Measurements from ENCODE around the gene PLCB1.
"Not testable (repeated sequence)": the region's sequence is repeated elsewhere in the genome, so short reads cannot be mapped to it uniquely, and the experiment has no call there.

The PLCB1 gene

DNA sequence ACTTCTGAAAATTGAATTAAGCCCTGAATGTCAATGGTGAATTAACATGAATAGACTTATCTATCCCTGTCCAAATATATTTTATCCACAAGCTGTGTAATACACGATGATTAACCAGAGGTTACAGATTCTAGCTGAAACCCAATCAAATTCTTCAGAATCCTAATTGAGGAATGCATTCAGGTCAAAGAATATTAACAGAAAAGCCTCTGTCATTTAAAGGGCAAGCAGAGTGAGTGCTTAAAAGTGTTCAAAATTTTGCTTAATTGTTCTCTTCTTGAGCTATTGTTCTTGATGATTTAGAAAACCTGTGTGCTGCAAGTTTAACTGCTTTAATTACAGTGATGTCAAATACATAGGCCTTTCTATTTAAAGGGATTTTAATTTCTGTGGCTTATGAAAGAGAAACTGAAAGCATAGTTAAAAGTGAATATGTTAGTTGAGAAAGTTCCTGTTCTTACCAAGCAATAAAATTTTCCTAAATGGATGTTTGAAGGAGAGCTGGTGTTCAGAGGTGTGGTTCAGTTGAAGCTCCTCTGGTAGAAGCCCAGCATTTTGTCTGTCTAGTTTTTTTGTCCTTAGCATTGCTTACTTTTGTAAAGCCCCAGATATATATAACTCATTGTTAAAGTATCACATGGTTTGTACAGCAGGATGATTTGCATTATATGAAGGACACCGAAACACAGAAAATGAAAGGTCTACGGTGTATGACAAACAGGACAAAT is 470.5 kb downstream of the PLCB1 start:
- peak; percentile 60 for DNase-seq (ENCODE audit: low spot score)

DNA sequence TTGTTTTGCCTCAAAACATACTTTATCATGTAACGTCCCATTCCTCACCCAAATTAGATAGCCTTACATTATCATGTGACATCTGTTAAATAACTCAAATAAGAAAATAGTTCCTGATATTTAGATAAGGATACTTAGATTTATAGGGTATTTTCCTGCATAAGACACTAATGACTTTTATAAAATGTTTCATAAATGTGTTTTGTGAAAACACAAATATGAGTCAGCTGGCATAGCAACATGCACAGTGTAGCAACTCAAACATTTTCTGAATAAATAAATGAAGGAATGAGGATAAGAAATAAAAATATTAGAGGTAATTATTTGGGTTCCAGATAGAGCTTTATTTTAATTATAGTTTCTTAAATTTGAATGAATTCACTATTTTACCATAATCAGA is 476.4 kb downstream of the PLCB1 start:
- no peak for DNase-seq (ENCODE audit: low spot score)

DNA sequence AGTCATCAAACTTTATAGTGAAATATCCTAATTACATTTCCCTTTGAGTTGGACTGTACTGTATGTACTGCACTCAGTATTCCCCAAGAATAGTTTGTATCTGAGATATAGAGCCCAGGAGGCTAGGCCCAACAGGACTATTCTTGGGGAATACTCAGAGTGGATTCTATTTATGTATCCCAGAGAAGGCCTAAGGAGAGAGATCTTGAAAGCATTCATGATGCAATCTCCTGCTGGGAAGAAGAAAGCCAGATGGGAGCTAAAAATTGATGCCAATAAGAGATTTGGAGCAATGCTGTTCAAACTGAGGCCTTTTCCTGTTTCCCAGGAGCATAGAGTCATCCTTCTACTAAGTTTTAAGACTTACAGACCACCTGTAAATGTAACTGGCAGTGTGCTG is 484.7 kb downstream of the PLCB1 start:
- no peak for DNase-seq (ENCODE audit: low spot score)

DNA sequence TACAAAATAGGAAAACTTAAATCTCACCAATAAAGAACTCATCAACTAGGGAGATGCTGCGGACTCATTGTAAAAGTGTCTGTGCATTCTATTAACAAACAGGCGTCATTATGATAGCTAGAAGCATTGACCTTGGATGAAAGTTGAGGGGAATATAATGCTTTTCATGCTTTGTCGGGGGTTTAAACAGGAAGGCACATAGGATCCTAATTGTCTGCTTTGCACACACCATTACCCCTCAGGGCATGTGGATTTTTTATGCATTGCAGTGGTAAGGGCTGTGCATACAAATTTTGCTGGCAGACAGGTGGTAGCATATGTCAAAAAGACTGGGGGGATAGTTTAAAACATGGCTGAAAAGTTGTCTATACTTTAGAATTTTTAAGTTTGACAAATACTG is 488.9 kb downstream of the PLCB1 start:
- DNase-seq (ENCODE audit: low spot score), result no peak

DNA sequence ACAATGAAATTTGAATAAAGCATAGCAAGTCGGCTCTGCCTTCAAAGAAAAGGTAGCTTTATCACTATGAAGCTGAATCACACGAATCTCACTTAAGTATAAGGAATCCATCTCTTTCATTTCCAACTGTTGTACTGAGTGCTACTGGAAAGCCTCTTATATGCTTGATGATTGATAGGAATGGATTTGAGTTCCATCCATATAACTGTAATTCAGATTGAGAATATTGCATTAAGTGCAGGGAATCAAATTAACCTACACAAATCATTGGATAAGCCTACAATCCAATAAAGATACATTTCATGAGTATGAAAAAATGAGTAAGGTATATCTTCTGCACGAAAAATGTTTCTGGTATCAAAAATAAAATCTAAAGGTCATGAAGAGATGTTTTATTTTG is 492.0 kb downstream of the PLCB1 start:
- DNase-seq (ENCODE audit: low spot score), result no peak

DNA sequence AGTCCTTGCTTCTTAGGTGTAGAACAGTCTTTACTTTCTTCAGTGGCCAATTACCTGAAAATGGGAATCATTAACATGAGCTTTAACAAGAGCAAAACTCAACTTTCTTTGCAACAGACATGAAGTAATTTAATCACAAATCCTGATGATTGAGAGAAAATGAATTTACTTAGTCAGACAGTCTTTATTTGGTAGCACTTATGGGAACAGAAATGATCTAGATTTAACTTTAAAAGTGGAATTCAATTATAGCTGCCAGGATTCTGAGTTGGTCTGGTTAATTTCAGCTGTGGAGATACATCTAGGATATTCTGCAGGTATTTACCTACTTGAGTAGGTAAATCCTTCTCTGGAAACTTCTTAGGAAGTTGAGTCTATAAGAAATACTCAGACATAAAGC is 492.6 kb downstream of the PLCB1 start:
- no peak for DNase-seq (ENCODE audit: low spot score)

DNA sequence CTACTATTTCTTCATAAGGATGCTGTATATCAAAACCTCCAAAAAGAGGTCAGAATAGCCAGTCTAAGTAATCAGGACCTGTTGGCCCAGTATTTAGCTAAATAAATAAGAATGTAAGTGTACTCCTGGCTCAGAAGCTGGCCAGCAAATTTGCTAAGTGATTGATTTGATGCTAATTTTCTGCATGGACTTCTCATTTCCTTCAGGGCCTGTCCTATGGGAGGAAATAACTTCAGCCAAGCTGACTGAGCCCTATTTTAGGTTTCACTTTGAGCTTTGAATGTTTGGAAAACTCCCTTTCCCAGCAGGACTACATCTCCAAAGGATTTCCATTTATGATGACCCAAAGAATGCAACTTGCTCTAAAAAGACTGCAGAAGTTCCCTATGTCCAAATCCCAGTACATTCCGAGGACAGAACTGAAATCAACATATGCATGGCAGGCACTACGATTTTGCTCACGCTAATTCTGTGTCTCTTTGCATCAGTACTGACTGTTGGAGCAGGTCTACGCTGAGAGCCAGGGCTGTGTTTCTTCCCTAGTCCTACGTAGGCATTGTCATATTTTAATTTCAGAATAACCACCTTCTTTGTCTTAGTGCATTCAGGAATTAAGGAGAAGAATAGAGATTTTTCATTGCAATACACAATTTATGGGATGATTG is 495.4 kb downstream of the PLCB1 start:
- DNase-seq (ENCODE audit: low spot score), result no peak

DNA sequence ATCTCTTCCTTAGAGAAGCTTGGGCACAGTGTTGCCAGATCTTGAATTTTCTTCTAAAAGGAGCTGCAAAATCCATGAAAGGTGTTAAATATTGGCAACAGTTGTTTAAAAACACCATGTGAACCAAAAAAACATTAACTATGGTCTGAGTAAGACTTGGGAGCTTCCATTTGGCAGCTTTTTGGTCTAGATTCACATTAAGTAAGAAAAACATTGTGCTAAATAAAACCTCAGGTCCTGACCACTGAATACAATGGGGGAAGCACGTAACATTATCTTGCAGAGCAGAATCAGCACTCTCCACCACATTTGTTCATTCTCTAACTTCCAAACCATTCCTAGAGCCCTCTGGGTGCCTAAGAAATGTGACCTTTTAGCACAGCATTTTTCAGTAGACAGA is 499.2 kb downstream of the PLCB1 start:
- no peak for DNase-seq (ENCODE audit: low spot score)

DNA sequence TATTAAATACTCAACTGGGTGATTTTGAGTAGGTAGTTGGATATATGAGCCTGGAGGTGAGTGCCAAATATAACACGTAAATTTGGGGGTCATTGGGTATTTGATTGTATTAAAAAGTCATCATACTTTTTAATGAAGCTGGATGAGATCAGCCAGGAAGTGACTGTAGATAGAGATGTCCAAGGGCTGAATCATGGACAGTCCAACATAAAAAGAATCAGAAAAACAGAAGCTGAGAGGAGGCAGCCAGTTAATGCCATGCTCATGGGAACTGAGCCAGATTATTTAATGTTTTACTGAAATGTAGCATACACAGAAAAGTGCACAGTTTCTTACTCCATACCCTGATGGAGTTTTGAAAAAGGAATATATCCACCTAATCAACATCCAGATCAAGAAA is 501.3 kb downstream of the PLCB1 start:
- peak; percentile 75 for DNase-seq (ENCODE audit: low spot score)

DNA sequence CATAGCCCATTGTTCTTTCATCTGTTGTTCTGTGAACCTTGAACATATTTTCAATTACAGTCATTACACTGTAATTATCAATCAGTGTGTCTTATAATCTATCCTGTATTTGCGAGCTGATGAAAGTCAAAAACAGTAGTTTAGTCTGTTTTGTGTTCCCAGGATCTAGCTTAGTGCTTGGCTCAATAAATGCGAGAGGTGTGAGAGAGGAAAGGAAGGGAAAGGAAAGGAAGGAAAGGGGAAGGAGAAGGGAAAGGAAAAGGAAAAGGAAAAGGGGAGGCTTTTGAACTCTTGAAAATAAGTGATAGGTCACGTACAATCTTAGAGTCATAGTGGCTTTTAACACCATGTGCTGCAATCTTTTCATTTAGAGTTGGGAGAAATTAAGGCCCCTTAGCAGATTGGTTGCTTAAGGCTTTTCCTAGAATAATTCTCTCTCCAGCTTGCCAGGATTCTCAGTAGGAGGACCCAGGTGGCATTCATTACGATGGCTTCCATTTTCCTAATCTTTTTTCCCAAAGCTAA is 503.0 kb downstream of the PLCB1 start:
- no peak for DNase-seq (ENCODE audit: low spot score)

DNA sequence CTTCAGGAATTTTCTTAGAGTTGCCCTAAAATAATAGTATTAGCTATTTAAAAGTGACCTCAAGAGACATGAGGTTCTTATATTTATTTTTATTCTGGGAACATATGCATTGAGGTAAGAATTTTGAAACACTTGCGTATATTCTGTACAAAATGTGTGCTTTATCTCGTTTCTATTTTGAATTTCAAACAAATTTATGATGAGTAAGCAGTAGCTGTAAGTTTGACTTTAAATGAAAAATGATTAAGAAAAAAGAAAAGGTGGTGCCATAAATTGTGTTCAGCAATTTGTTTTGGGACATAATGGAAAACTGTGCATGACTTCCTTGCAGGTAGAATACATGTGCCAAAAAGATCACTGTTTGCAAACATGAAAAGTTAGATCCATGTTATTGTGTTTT is 503.8 kb downstream of the PLCB1 start:
- no peak for DNase-seq (ENCODE audit: low spot score)

DNA sequence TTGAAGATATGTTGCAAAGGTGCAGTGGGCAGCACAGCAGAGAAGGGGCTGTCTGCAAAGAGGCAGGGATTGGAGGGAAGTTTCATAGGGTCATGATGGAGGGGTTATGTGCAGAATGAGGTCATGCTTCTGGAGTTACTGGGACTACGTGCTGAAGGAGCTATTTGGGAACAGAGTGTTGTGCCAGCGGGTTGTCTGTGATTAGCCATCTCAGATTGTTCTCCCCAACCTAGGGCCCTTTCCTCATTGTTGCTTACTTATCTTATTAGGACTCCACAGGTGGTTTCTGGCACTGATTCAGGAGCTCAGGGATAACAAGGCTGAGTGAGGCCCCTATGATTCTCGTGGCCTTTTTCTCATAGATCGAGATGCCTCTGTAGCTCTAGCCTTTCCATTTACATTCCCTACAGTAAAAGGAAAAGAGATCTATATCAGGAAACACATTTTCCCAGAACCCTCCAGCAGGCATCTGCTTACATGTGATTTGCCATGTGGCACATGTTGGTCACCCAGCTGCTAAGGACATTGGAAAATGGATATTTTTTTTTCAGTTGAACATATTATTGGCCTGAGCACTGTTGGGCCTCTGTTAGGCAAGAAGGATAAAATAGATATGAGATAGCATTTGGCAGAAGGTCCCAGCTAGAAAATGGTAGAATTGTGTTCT is 507.2 kb downstream of the PLCB1 start:
- DNase-seq (ENCODE audit: low spot score), result no peak

DNA sequence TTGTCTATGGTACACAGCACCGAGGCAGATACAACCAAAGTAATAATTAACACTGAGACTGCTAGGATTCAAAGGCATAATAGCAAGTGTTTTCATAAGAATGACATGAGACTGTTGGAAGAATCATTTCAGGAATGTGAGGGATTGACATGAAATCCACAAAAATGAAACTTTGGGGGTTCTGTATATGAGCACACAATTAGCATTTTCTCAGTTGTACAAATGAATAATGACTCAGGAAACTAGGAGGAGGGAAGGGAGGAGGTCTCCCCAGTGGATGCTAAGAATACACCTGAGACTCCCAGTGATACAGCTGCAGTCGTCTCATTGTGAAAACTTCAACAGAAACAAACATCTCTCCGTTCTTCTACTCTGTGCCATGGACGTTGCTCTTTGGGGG is 508.4 kb downstream of the PLCB1 start:
- peak; percentile 30 for DNase-seq (ENCODE audit: low spot score)

DNA sequence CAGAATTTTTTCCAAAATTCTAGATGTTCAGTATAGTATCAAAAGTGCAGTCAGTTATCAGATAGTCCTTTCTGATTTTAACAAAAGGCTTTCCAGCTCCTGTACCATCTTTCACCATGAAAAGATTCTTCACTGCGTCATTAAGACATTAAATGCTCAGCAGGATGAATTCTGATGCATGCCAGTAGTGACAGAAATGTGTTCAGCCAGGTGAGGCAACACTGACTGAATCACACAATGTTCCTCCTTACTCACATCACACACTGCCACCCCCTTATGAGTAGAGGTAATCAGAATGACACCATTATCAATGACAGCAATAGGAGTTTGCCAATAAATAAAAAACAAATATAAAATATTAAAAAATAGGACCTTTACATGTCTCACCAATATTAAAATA is 510.2 kb downstream of the PLCB1 start:
- peak; percentile 47 for DNase-seq (ENCODE audit: low spot score)

DNA sequence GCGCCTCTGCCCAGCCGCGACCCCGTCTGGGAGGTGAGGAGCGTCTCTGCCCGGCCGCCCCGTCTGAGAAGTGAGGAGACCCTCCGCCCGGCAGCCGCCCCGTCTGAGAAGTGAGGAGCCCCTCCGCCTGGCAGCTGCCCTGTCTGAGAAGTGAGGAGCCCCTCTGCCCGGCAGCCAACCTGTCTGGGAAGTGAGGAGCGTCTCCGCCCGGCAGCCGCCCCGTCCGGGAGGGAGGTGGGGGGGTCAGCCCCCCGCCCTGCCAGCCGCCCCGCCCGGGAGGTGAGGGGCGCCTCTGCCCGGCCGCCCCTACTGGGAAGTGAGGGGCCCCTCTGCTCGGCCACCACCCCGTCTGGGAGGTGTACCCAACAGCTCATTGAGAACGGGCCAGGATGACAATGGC is 512.4 kb downstream of the PLCB1 start:
- DNase-seq (ENCODE audit: low spot score), result not testable (repeated sequence)

DNA sequence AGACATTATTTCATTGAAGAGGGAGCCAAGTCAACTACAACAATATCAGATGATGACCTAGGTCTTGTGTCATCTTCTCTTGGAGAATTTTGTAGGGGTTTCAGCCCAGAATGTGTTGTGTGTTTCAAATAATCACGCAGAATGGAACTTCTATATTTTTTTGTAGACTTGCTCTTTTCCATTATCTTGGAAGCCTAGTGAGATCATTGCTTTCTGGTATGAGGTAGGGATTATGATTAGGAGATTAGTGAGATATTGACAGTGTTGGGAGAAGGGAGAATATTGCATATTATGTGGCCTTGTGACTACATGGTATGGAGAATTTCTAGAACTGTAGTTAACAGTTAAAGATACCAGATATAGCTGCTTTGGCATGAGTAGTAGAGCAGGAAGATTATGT is 513.3 kb downstream of the PLCB1 start:
- DNase-seq (ENCODE audit: low spot score), result no peak

DNA sequence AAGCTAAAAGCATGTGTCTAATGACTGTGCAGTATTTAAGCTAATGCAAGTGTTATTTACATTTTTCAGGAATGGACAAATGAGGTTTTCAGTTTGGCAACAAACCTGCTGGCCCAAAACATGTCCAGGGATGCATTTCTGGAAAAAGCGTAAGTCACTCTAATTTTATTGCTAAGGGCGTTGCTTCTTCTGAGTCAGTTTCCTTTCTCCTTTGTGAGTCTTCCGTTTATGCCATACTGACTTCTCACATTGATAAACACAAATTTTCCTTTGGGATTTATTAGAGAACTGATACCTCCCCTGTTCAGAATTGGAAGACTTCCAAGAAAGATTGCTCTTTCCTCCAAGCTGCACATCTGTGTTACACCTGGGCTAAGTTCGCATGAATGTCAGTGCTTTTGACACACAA is 514.0 kb downstream of the PLCB1 start:
- DNase-seq (ENCODE audit: low spot score), result peak; percentile 13

DNA sequence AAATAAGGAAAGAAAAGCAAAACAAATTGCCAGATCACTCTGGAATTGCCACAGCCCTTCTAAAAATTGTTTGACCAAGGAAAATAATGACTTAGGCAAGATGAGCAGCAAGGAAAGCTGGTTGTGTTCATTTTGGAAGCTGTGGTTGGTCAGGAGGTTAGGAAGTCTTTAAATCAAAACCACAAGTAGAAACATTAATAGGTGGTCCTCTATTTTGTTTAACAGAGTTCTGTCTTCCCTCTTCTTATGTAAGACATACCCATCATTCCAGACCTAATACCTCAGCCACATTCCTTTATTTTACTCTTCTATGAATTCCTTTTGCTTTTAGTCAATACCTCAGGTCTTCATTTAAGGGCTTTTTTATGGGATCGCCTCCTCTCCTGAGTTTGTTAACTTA is 514.6 kb downstream of the PLCB1 start:
- DNase-seq (ENCODE audit: low spot score), result peak; percentile 91

DNA sequence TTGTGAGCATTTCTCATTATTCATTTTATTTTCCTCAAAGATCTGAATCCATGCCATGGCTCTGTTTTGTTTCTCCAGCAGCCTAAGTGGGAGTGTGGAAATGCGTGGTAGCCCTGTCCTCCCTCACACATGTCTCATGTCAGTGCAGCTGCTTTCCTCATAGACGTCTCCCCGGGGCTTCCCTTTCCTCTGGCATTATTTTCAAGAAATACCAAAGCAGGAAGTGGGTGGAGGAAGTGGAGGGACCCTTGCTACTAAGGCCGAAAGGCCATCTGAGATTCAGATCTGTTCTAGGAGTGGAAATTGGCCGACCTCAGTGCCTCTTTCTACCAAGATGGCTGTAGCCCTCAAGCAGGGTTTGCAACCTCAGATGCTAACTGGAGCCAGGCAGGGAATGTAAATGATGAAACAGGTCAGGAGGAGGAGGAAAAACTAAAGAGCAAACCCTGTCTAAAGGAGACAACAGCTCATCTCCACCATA is 515.9 kb downstream of the PLCB1 start:
- no peak for DNase-seq (ENCODE audit: low spot score)

DNA sequence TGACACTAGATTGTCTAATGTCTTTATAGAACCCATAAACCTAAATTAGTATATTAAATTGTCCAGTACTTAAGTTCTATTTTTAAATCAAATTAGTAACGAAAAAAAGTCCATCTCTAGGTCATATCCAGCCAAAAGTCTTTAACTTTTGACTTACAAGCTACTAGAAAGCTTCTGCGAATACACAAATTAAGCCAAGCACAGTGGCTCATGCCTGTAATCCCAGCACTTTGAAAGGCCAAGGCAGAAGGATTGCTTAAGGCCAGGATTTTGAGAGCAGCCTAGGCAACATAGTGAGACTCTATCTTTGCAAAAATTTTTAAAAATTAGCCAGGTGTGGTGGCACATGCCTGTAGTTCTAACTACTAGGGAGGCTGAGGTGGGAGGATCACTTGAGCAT is 516.4 kb downstream of the PLCB1 start:
- no peak for DNase-seq (ENCODE audit: low spot score)

DNA sequence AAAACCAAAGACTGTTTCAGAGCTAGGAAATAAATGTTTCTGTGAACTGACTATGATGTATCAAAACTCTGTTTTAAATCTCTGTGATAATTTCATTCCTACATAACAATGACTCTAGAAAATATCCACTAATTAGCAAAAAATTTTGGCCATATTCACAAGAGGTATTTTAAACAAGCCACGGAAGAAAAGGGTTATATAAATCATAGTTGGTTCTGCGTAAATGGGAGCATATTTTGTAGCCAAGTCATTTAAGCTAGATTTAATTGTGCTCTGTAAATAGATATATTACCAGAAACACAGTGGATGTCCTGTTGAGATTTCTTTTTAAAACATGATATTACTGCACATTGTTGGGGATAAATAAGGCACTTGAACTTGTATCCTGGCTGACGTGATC is 520.3 kb downstream of the PLCB1 start:
- DNase-seq (ENCODE audit: low spot score), result no peak

DNA sequence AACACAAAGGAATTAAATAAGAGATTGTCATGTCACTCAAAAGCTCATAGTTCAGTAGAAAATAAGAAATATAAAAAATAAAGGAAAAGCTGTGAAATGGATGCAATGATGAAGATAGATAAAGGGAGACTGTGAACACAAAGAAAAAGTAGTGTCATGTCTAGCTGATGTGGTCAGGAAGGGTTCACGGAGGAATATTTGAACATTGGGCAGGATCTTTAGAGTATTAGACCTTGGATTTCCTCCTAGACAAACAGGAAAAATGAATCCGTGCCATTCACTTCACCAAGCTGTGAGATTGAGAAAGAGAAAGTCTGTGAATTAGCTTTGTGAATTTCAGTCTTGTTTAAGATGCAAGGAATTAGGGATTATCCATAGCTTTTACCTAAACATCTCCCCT is 522.4 kb downstream of the PLCB1 start:
- no peak for DNase-seq (ENCODE audit: low spot score)

DNA sequence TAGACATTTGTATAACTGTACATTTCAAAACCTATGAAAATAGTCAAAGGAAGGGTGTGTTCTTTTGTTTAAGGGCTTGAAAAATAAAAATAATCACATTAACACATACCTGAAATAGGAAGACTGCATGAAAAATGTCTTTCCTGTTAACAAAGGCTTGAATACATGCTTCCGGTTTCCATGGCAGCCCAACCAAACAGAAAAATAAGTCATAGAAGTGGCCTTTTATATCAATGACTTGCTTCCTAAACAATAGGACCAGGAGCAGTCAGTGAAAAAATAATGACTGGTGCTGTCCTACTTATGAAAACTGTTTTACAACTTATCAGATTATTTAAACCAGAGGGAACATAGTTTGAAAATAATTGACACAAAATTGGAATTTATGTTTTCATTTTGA is 524.3 kb downstream of the PLCB1 start:
- peak; percentile 35 for DNase-seq (ENCODE audit: low spot score)

Data from kidney tubule cell (primary cell).